Gastroesophageal sphincter (tissue), 3 donors: ENCODE measurements around the gene SLC9A1.

Source experiments
- CTCF ChIP-seq, 4 experiments: fragments of 200-600 bp in 2 of 4; fragments of 450-650 bp in 2 of 4; sonication (generic) in 1 of 4; IDR thresholded peaks; one replicate each; pipeline ENCODE4 v1.5.1; 2017 to 2019; ENCODE audit warnings: antibody characterized with exemption in 4 of 4, mild to moderate bottlenecking in 2 of 4, moderate library complexity in 2 of 4
- EP300 ChIP-seq: sonication (generic); formaldehyde crosslinking; IDR thresholded peaks from one replicate; pipeline ENCODE4 v1.6.1; 2017; ENCODE audit warnings: antibody characterized with exemption, mild to moderate bottlenecking
- POLR2A ChIP-seq, 2 donors: fragments of 450-650 bp; IDR thresholded peaks; one replicate each; pipeline ENCODE4 v1.6.1; 2017; ENCODE audit warnings: antibody characterized with exemption in 2 of 2, mild to moderate bottlenecking in 2 of 2, moderate library complexity in 1 of 2
- POLR2AphosphoS5 ChIP-seq: sonication (generic); formaldehyde crosslinking; IDR thresholded peaks from one replicate; pipeline ENCODE4 v1.6.1; 2017; ENCODE audit warnings: antibody characterized with exemption

DNA sequence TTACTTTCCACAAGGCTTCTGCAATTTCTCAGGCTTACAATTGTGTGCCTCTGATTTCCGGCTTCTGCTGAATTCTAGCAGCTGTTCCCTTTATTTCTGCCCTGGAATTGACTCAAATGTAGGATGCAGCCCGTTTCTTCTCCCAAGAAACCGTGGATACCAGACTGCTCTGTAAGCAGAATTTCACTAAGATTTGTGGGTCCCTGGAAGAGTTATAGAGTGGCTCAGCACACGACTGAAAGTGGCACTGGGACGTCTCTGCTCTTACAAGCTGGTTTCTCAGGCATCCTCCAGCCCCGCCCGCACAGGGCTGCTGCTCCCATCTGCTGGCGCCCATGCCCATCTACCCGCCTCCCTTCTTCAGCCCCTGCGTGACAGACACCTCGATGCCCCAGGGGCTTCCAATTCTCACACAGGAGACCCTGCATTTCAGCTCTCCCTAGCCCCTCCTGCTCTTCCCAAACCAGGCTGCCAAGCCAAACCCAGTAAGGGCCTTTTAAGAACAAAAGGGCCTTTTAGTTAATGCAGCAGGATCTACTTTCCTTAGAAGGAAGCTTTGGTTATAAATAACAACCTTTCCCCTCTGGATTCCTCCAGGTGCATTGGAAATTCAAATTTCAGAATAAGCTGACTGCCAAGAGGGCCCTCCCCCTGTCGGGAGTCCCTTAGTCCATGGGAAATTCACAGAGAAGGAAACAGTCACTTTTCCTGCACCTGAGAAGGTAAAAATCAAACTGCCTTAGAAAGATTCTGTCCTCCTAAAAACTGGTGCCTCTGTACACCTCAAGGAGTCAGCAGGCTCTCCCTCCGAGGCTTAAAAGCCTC, 96.9 kb downstream of the SLC9A1 start:
- TF ChIP-seq POLR2AphosphoS5 (no peak), POLR2A (IDR thresholded peaks at IDR 0.05) (no peak), CTCF (IDR thresholded peaks at IDR 0.05) (no peak), EP300 (no peak)
